Retina (tissue), 1 donor: Measurements from ENCODE around the gene RP2.

ENCODE experiments used
- DNase-seq: peaks from one replicate; pipeline ENCODE4 v3.0.0-alpha.2; 2016

RP2 gene

DNA sequence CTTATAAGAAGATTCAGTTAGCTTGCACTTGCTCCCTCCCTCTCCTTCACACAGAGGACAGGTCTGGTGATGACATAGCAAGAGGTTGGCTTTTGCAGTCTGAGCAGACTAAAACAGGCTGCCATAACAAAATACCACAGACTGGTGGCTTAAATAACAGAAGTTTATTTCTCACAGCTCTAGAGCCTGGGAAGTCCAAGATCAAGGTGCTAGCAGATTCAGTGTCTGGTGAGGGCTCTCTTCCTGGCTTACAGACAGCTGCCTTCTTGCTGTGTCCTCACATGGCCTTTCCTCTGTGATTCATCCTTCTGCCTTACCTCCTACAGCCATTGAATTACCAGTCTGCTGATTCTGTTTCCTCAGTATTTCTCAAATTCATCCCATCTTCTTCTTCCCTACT, 13.1 kb downstream of the RP2 start:
- DNase-seq = no peak

DNA sequence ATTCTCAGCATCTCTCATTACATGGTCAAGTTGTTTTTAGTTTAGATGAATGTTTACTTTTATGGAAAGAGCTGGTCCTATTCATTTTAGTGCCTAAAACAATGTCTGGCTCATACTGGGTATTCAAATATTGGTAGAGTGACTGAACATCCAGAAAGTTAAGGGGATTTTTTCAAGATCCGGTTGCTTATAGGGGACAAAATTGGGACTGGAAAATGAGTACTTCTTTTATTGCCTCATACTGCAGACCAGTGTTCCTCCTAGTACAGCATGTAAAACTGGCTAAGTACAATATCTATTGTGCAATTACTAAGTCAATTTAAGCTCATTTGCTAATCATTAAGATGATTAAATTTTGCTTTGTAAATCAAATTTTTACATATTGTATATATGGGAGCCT, 13.9 kb downstream of the RP2 start:
- no peak for DNase-seq

GRCh38 chrX:46856483-46856882, 19.6 kb downstream of the RP2 start:
- no peak for DNase-seq

DNA sequence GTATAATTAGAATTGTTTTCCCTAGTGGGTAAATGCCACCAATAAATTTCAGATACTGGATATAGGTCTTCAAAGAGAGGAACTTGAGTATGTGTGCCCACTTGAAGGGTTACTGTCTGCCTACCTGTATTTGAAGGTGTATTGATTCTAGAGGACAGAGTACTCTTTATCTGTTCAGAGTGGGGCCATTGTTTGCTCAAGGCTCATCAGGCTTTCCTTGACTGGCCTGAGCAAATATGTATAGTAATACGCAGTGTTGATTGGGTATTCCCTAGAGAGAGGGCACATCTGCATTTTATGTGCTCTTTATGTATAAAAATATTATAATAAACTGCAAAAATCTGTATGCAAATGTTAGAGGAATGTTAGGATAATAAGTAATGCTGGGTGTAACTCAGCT, 23.7 kb downstream of the RP2 start:
- DNase-seq = no peak

DNA sequence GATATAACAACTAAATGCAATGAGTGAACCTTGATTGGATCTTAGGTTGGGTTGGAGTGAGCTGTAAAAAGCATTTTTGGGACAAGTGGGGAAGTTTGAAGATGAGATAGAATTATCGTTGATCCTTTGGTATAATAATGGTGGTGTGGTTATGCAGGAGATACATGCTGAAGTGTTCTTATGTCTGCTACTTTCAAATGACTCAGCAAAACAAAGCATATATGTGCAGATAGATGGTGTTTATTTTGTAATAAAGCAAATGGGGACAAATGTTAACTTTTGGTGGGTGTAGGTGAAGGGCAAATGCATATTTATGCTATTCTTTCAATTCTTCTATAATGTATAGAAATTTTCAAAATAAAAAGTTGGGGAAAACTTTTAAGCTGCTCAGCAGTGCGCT, 26.2 kb downstream of the RP2 start:
- DNase-seq = no peak

DNA sequence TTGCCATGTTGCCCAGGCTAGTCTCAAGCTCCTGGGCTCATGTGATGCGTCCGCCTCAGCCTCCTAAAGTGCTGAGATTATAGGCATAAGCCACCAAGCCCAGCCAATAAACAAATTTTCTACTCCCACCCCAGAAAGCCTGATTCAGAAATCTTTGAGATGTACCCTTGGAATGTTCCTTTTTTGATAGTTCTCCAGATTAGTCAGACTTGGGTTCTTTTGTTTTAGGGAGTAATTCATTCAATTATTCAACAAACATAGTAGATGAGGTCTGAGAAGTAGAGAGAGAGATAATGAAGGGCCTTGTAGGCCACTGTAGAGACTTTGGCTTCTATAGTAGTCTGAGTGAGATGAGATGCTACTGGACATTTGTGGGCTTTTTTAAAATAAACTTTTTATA, 27.8 kb downstream of the RP2 start:
- DNase-seq = no peak

GRCh38 chrX:46865281-46865680, 28.4 kb downstream of the RP2 start:
- DNase-seq = no peak

GRCh38 chrX:46866726-46867125, 29.9 kb downstream of the RP2 start:
- DNase-seq = no peak

DNA sequence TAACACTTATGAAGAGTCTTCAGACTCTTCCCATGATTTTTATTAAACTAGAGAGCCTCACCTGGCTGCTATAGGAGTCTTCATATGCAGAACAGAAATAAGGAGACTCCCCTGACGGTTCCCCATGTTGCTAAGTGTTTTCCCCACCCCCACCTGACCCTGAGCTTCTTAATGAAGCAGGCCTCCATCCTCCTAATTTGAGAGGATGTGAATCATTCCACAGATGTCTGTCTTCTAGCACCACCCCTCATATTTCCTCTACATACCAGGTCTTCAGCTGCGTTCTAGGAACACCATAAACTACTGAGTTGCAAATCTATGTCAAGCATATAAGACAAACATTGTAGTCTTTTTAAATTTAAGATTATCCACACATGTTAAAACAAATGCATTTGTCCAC, 36.9 kb downstream of the RP2 start:
- no peak for DNase-seq

- DNase-seq = no peak
Observed at GRCh38 chrX:46876901-46877300, 40.1 kb downstream of the RP2 start.

DNA sequence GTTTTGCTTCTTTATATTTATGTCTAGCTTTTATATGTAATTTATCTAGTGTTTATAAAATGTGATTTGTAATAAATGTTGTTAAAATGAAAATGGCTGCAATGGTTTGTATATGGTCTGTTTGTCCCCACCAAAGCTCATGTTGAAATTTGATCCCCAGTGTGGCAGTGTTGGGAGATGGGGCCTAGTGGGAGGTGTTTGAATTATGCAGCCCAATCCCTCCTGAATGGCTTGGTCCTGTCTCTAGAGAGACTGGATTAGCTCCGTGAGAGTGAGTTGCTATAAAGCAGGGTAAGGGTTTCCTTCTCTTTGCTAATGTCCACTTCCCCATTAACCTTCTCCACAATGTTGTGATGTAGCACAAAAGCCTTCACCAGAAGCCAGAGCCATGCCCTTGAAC, 45.4 kb downstream of the RP2 start:
- no peak for DNase-seq

DNA sequence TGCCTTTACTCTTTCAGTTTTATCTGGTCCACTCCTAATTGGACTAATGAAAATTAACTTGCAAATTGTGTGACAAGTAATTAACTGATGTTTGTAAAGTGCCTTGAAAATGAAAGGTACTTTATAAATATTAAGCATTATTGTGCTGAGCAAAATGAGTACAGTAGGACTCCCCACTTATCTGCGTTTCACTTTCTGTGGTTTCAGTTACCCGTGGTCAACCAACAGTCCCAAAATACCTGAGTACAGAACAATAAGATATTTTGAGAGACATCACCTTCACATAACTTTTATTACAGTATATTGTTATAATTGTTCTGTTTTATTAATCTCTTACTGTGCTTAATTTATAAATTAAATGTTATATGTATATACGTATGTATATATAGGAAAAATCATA, 48.0 kb downstream of the RP2 start:
- DNase-seq = no peak

GRCh38 chrX:46898207-46898606, 61.4 kb downstream of the RP2 start:
- no peak for DNase-seq

- peak; percentile 86 for DNase-seq
Observed at GRCh38 chrX:46903458-46904242, 66.8 kb downstream of the RP2 start.

GRCh38 chrX:46904626-46905025, 67.8 kb downstream of the RP2 start:
- DNase-seq = no peak

DNA sequence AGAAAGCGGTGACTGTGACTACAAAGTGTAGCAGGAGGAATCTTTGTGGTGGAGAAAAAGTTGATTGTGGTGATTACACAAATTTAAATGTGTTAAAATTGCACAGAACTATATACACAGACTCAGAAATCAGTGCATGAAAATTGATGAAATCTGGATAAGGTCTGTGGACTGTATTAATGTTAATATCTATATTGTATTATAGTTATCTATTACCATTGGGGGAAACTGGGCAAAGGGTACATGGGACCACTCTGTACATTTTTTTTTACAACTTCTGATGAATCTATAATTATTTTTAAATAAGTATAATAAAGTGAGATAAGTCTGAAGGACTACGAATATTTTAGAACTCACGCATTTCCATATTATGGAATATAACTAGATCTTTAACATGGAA, 73.6 kb downstream of the RP2 start:
- DNase-seq = no peak

GRCh38 chrX:46912098-46912602, 75.3 kb downstream of the RP2 start, which contains the start of gene JADE3:
JADE3 (plus strand) TSS chrX:46912421; CDS start chrX:46984895, 72,474 bp downstream.
- peak; percentile 61 for DNase-seq

DNA sequence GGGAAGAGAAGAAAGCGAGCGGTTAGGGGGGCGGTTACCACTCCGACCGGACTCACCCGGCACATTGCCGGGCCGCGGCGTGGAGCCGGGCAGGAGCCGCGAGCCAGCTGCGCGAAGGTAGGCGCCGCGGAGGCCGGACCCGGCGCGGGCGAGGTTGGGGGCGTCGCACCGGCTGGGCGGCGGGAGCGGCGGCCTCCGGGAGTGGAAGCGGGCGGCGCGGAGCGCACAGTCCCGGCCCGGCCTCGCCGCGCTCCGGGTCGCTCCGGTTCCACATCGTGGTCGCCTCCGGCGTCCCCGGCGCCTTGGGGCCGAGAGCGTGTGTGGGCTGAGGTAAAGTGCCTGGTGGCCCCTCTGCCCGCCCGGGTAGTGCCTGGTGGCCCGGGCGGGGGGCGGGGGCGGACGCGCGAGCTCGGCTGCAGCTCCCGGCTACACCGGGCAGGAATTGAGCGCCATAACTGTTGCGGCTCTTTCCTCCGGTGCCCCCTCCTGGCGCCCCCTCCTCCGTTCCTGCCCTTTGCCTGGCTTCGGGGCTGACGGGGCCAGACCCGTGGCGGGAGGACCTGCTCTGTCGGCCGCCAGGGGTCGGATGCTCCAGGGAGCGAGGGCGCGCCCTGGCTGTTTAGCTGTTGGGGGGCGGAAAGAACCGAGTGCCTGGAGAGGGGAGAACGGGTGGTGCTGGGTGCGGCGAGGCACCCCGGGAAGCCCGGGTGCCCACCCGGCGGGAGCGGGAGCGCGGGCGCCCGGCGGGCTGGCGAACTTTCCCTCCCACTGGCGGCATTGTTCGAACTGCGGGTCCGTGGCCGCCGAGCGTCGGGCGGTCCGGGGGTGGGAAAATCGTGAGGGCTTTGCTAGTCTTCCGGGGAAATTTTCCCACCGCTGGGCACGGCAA, 76.0 kb downstream of the RP2 start:
- peak; percentile 73 for DNase-seq

- no peak for DNase-seq
Observed at GRCh38 chrX:46913667-46914066, 76.8 kb downstream of the RP2 start.

DNA sequence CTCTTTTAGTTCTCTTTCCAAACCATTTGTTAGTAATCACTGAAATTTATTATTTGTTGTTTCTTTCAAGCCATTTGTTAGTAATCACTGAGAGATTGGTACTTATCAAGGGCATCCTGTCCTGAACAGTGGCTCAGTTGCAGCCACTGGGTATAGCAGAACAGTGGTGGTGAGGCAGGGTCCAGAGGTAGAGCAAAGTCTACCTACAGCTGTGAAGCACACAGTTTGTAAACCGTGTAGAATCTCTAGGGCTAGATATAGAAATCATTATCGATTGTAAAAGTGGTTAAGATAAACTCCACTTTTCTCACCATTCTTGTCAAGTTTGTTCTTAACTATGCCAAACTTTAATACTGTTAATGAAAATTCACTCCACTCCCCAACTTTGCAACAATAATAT, 79.4 kb downstream of the RP2 start:
- DNase-seq = no peak

- DNase-seq = no peak
Observed at GRCh38 chrX:46917622-46918021, 80.8 kb downstream of the RP2 start.

DNA sequence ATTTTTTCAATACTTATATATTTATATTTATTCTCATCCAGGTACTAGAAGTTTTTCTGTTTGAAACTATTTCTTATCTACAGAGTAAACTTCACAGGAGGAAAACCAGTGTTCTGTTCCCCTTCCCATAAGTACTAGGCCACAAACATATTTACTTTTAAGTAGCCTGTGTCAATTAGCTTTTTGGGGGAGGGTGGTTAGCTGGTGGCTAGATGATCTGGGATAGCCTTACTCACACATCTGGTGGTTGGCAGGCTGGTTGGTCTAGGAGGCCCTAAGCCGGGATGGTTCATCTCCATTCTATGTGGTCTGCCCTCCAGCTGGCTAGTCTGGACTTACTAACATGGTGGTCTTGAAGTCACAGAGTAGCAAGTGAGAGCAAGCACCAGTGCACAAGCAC, 81.6 kb downstream of the RP2 start:
- no peak for DNase-seq

GRCh38 chrX:46920235-46920634, 83.4 kb downstream of the RP2 start:
- DNase-seq = no peak

GRCh38 chrX:46922611-46923010, 85.8 kb downstream of the RP2 start:
- DNase-seq = no peak
